IPS DF 6.9 (cell line): Measurements from ENCODE around the gene SERPINB6.

Source experiments
- DNase-seq: peaks from one replicate; pipeline ENCODE4 v3.0.0-alpha.2; 2013; ENCODE audit warnings: low read depth, low spot score
- H3K27ac ChIP-seq: one replicate; pipeline ENCODE4 v1.5.1; 2013; ENCODE audit warnings: low read length, control low read depth
- H3K27me3 ChIP-seq: 2 replicates; pipeline ENCODE4 v1.6.1; 2013; ENCODE audit warnings: mild to moderate bottlenecking, low read length; ENCODE audit not compliant: control insufficient read depth, insufficient read depth
- H3K36me3 ChIP-seq: 2 replicates; pipeline ENCODE4 v1.6.1; 2013; ENCODE audit warnings: low read length; ENCODE audit not compliant: control insufficient read depth, insufficient read depth
- H3K4me1 ChIP-seq: 2 replicates; pipeline ENCODE4 v1.6.1; 2013; ENCODE audit warnings: low read length; ENCODE audit not compliant: control insufficient read depth, insufficient read depth
- H3K4me3 ChIP-seq: 2 replicates; pipeline ENCODE4 v1.5.1; 2013; ENCODE audit warnings: mild to moderate bottlenecking, low read length
- H3K9me3 ChIP-seq: 2 replicates; pipeline ENCODE4 v1.6.1; 2013; ENCODE audit warnings: low read length, inconsistent platforms; ENCODE audit not compliant: control insufficient read depth, insufficient read depth
- WGBS: extraction: QIAGEN DNeasy Blood & Tissue Kit; methylation state at CpG from one replicate; pipeline ENCODE4 v1.1.7; 2013; ENCODE audit warnings: mixed read lengths, missing lambda C conversion rate; ENCODE audit not compliant: insufficient read length, insufficient coverage; 5-methylcytosine and 5-hydroxymethylcytosine counted together

SERPINB6 gene

GRCh38 chr6:2971420-2972218 is at the start of gene SERPINB6:
Gene SERPINB6 (minus strand): TSS chr6:2971567. CDS start chr6:2959332, 12,235 bp downstream.
- Histone ChIP-seq H3K36me3 (no peaks in the 10 kb centered on the region), H3K27ac (no peak within 1 kb of the TSS), H3K9me3 (no peaks in the 10 kb centered on the region), H3K27me3 (no peaks in the 10 kb centered on the region), H3K4me3 (peak within 1 kb of the TSS; percentile 53; the same call in 1 of the 2 replicates), H3K4me1 (no peaks in the 10 kb centered on the region)
- no peak for DNase-seq
- no CpG with 5 or more reads among the region's 63 CpGs for WGBS

- Histone ChIP-seq H3K27ac (no peak overlapping the region), H3K9me3 (no peaks in the 10 kb centered on the region), H3K4me3 (no peak overlapping the region), H3K27me3 (no peaks in the 10 kb centered on the region), H3K4me1 (peaks cover 7% of the 10 kb centered on the region; the same call in 1 of the 2 replicates), H3K36me3 (peaks cover 19% of the 10 kb centered on the region; the same call in 1 of the 2 replicates)
- no CpG with 5 or more reads among the region's 6 CpGs for WGBS
- no peak for DNase-seq
These were observed 48.5 kb upstream of the SERPINB6 start for GRCh38 chr6:3019749-3020320.

GRCh38 chr6:3019065-3019464 is 47.7 kb upstream of the SERPINB6 start:
- H3K4me1 ChIP-seq, result peaks cover 6% of the 10 kb centered on the region; the same call in 1 of the 2 replicates
- H3K36me3 ChIP-seq, result peaks cover 24% of the 10 kb centered on the region
- WGBS, result no CpG with 5 or more reads among the region's 1 CpG
- H3K27ac ChIP-seq, result no peak overlapping the region
- DNase-seq, result no peak
- no peaks in the 10 kb centered on the region for H3K27me3 ChIP-seq
- no peaks in the 10 kb centered on the region for H3K9me3 ChIP-seq
- H3K4me3 ChIP-seq, result no peak overlapping the region

GRCh38 chr6:3017304-3017703 is 45.9 kb upstream of the SERPINB6 start:
- DNase-seq, result no peak
- no peaks in the 10 kb centered on the region for H3K9me3 ChIP-seq
- H3K27me3 ChIP-seq, result no peaks in the 10 kb centered on the region
- H3K4me3 ChIP-seq, result no peak overlapping the region
- WGBS, result no CpG with 5 or more reads among the region's 9 CpGs
- no peaks in the 10 kb centered on the region for H3K4me1 ChIP-seq
- peaks cover 32% of the 10 kb centered on the region for H3K36me3 ChIP-seq
- H3K27ac ChIP-seq, result no peak overlapping the region

DNA sequence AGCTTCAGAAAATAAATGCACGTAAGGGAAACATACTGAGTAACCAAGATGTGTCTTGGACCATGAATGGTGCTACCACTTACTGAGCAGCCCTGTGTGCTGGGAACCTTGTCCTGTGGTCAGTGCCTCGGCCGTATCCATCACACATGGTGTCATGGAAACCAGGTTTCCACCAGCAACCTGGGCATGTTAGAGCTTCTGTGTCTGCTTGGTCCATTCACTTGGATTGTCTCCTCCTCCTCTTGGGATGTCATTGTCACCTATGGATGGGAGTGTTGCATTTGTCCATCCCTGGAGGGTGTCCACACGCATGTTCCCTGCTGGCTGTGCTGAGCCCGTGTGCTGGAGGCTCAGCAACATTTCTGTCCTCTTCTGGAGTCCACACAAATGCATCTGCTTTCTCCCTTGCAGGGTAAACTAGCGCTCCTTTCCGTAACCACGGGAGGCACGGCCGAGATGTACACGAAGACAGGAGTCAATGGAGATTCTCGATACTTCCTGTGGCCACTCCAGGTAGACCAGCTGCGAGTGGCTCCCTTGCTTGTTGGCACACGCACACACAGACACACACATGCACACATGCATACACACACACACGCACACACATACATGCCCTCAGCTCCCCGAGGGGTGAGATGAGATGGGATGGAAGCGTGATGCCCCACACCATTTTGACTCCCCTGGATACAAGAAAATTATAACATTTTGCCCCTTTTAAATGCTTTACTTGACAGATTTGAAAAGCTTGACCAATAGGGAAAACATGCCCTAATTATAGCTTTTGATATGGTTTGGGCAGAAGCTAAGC is 45.3 kb upstream of the SERPINB6 start:
- H3K4me1 ChIP-seq, result no peaks in the 10 kb centered on the region
- no peak overlapping the region for H3K4me3 ChIP-seq
- WGBS, result no CpG with 5 or more reads among the region's 17 CpGs
- no peaks in the 10 kb centered on the region for H3K9me3 ChIP-seq
- H3K36me3 ChIP-seq, result peaks cover 36% of the 10 kb centered on the region
- H3K27ac ChIP-seq, result no peak overlapping the region
- no peak for DNase-seq
- H3K27me3 ChIP-seq, result no peaks in the 10 kb centered on the region

DNA sequence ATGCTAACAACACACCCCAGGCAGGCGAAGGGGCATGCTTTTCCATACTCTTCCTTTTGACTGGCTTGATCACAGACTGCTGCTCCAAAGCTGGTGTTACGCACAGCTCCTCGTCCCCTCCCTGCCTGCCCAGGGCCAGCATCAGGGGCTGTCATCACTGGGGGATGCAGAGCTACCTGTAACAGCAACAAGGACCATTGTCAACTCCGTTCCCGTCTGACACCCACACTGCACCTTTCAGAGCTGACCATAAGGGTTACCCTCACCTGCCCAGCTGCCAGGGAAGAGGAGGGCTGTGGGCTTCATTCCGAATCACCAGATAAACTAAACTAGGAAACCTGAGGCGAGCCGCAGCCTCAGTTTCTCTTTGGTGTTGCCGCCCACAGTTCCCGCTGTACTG is 43.8 kb upstream of the SERPINB6 start:
- no CpG with 5 or more reads among the region's 10 CpGs for WGBS
- no peak for DNase-seq
- Histone ChIP-seq H3K27ac (no peak overlapping the region), H3K27me3 (no peaks in the 10 kb centered on the region), H3K4me1 (no peaks in the 10 kb centered on the region), H3K4me3 (no peak overlapping the region), H3K36me3 (peaks cover 44% of the 10 kb centered on the region), H3K9me3 (0 out of 2 replicates have a peak, but pooled peaks cover 2% of the 10 kb centered on the region)

GRCh38 chr6:3014675-3015066 is 43.3 kb upstream of the SERPINB6 start:
- Histone ChIP-seq H3K36me3 (peaks cover 47% of the 10 kb centered on the region), H3K4me1 (no peaks in the 10 kb centered on the region), H3K27ac (no peak overlapping the region), H3K27me3 (no peaks in the 10 kb centered on the region), H3K4me3 (no peak overlapping the region), H3K9me3 (0 out of 2 replicates have a peak, but pooled peaks cover 2% of the 10 kb centered on the region)
- DNase-seq, result no peak
- no CpG with 5 or more reads among the region's 4 CpGs for WGBS

- Histone ChIP-seq H3K9me3 (0 out of 2 replicates have a peak, but pooled peaks cover 2% of the 10 kb centered on the region), H3K4me3 (no peak overlapping the region), H3K36me3 (peaks cover 44% of the 10 kb centered on the region), H3K27ac (no peak overlapping the region), H3K27me3 (no peaks in the 10 kb centered on the region), H3K4me1 (no peaks in the 10 kb centered on the region)
- WGBS, result no CpG with 5 or more reads among the region's 18 CpGs
- no peak for DNase-seq
These were observed 42.7 kb upstream of the SERPINB6 start for GRCh38 chr6:3013901-3014674.

- no peaks in the 10 kb centered on the region for H3K4me1 ChIP-seq
- H3K27ac ChIP-seq, result no peak overlapping the region
- H3K9me3 ChIP-seq, result 0 out of 2 replicates have a peak, but pooled peaks cover 2% of the 10 kb centered on the region
- H3K36me3 ChIP-seq, result peaks cover 44% of the 10 kb centered on the region
- DNase-seq, result no peak
- no CpG with 5 or more reads among the region's 2 CpGs for WGBS
- no peak overlapping the region for H3K4me3 ChIP-seq
- no peaks in the 10 kb centered on the region for H3K27me3 ChIP-seq
These were observed 42.1 kb upstream of the SERPINB6 start for GRCh38 chr6:3013486-3013885.

DNA sequence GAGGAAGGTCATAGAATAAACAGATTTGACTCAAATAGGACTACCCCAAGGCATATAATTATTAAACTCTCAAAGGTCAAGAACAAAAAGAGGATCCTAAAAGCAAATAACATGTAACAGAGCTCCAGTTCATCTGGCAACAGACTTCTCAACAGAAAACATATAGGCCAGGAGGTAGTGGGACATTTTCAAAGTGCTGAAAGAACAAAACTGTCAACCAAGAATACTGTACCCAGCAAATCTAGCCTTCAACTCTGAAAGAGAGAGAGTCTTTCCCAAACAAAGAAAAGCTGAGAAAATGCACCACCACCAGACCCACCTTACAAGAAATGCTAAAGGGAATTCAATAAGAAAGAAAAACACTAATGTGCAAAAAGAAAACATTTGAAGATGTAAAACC is 40.2 kb upstream of the SERPINB6 start:
- Histone ChIP-seq H3K9me3 (0 out of 2 replicates have a peak, but pooled peaks cover 2% of the 10 kb centered on the region), H3K4me3 (no peak overlapping the region), H3K27ac (no peak overlapping the region), H3K36me3 (peaks cover 45% of the 10 kb centered on the region), H3K4me1 (peaks cover 2% of the 10 kb centered on the region; the same call in 1 of the 2 replicates), H3K27me3 (no peaks in the 10 kb centered on the region)
- no peak for DNase-seq
